HAP-1 (cell line): ENCODE measurements around the gene PPP6R2.
"Not testable (repeated sequence)": the region's sequence is repeated elsewhere in the genome, so short reads cannot be mapped to it uniquely, and the experiment has no call there.

Experiments
- DNase-seq, 2 experiments: peaks; one replicate each; pipeline ENCODE4 v3.0.0-alpha.2; 2016 to 2020; ENCODE audit warnings: low spot score in 2 of 2
- H3K27me3 ChIP-seq: fragments of 250-450 bp; sonication (Bioruptor Pico); 2 replicates; pipeline ENCODE4 v1.5.1; 2020; ENCODE audit warnings: low read depth, mild to moderate bottlenecking, moderate library complexity
- H3K36me3 ChIP-seq: fragments of 250-450 bp; sonication (Bioruptor Pico); replicated peaks from 2 replicates; pipeline ENCODE4 v1.5.1; 2020; ENCODE audit warnings: mild to moderate bottlenecking
- H3K4me1 ChIP-seq: fragments of 250-450 bp; sonication (Bioruptor Pico); 2 replicates; pipeline ENCODE4 v1.5.1; 2020; ENCODE audit warnings: mild to moderate bottlenecking
- H3K4me3 ChIP-seq: fragments of 250-450 bp; sonication (Bioruptor Pico); 2 replicates; pipeline ENCODE4 v1.5.1; 2020; ENCODE audit warnings: mild to moderate bottlenecking, moderate library complexity
- H3K9me3 ChIP-seq: fragments of 250-450 bp; sonication (Bioruptor Pico); 2 replicates; pipeline ENCODE4 v1.5.1; 2020; ENCODE audit warnings: mild to moderate bottlenecking, moderate library complexity
- in situ Hi-C: fragments of 300-500 bp; cut with MboI; formaldehyde crosslinking; loops from 3 replicates; pipeline ENCODE4 v1.14.3; 2020; ENCODE audit warnings: low sequenced_read_pairs, inconsistent platforms, mixed read lengths

Gene PPP6R2

DNA sequence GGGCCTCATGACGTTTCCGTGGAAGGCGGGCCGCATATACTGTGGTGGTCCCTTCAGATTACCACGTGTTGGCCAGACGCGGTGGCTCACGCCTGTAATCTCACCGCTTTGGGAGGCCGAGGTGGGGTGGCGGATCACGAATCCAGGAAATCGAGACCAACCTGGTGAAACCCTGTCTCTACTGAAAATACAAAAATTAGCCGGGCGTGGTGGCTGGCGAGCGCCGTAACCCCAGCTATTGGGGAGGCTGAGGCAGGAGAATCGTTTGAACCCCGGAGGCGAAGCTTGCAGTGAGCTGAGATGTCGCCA, 15.5 kb upstream of the PPP6R2 start:
- Histone ChIP-seq H3K4me3 (peak overlapping the region; percentile 59), H3K27me3 (no peaks in the 10 kb centered on the region), H3K36me3 (no peaks in the 10 kb centered on the region), H3K9me3 (no peaks in the 10 kb centered on the region), H3K4me1 (peaks cover 10% of the 10 kb centered on the region)
- in situ Hi-C loops, result loop anchor here (5.0 to 10.0 kb wide), 2 partner anchors 53 to 75 kb away; partner anchors contain the start of genes HDAC10 and MAPK11
- no peak for DNase-seq

GRCh38 chr22:50329236-50329635, 13.9 kb upstream of the PPP6R2 start:
- no peaks in the 10 kb centered on the region for H3K9me3 ChIP-seq
- peaks cover 10% of the 10 kb centered on the region for H3K4me1 ChIP-seq
- in situ Hi-C loops, result loop anchor here (5.0 to 10.0 kb wide), 2 partner anchors 54 to 77 kb away; partner anchors contain the start of genes HDAC10 and MAPK11
- H3K27me3 ChIP-seq, result no peaks in the 10 kb centered on the region
- no peak overlapping the region for H3K4me3 ChIP-seq
- DNase-seq, result no peak
- no peaks in the 10 kb centered on the region for H3K36me3 ChIP-seq

- H3K9me3 ChIP-seq, in situ Hi-C loops, H3K27me3 ChIP-seq, DNase-seq, H3K36me3 ChIP-seq, H3K4me1 ChIP-seq, H3K4me3 ChIP-seq: not testable (repeated sequence)
These were observed 8.7 kb upstream of the PPP6R2 start for GRCh38 chr22:50334433-50334832.

- in situ Hi-C loops, result no loop called here
- no peaks in the 10 kb centered on the region; the same call in 1 of the 2 replicates for H3K9me3 ChIP-seq
- no peaks in the 10 kb centered on the region for H3K27me3 ChIP-seq
- no peak for DNase-seq
- H3K4me3 ChIP-seq, result no peak overlapping the region
- no peaks in the 10 kb centered on the region for H3K36me3 ChIP-seq
- H3K4me1 ChIP-seq, result peaks cover 2% of the 10 kb centered on the region; the same call in 1 of the 2 replicates
These were observed 5.7 kb upstream of the PPP6R2 start for GRCh38 chr22:50337262-50338041.

- H3K9me3 ChIP-seq, result no peaks in the 10 kb centered on the region; the same call in 1 of the 2 replicates
- no peaks in the 10 kb centered on the region for H3K36me3 ChIP-seq
- peaks cover 2% of the 10 kb centered on the region; the same call in 1 of the 2 replicates for H3K4me1 ChIP-seq
- no peak for DNase-seq
- H3K4me3 ChIP-seq, result no peak overlapping the region
- in situ Hi-C loops, result no loop called here
- no peaks in the 10 kb centered on the region for H3K27me3 ChIP-seq
These were observed 5.0 kb upstream of the PPP6R2 start for GRCh38 chr22:50338042-50338573.

GRCh38 chr22:50338860-50339462, 4.2 kb upstream of the PPP6R2 start:
- no peak for DNase-seq
- Histone ChIP-seq H3K4me3 (no peak overlapping the region), H3K36me3 (no peaks in the 10 kb centered on the region), H3K9me3 (no peaks in the 10 kb centered on the region; the same call in 1 of the 2 replicates), H3K27me3 (no peaks in the 10 kb centered on the region), H3K4me1 (peaks cover 2% of the 10 kb centered on the region; the same call in 1 of the 2 replicates)
- in situ Hi-C loops, result no loop called here

DNA sequence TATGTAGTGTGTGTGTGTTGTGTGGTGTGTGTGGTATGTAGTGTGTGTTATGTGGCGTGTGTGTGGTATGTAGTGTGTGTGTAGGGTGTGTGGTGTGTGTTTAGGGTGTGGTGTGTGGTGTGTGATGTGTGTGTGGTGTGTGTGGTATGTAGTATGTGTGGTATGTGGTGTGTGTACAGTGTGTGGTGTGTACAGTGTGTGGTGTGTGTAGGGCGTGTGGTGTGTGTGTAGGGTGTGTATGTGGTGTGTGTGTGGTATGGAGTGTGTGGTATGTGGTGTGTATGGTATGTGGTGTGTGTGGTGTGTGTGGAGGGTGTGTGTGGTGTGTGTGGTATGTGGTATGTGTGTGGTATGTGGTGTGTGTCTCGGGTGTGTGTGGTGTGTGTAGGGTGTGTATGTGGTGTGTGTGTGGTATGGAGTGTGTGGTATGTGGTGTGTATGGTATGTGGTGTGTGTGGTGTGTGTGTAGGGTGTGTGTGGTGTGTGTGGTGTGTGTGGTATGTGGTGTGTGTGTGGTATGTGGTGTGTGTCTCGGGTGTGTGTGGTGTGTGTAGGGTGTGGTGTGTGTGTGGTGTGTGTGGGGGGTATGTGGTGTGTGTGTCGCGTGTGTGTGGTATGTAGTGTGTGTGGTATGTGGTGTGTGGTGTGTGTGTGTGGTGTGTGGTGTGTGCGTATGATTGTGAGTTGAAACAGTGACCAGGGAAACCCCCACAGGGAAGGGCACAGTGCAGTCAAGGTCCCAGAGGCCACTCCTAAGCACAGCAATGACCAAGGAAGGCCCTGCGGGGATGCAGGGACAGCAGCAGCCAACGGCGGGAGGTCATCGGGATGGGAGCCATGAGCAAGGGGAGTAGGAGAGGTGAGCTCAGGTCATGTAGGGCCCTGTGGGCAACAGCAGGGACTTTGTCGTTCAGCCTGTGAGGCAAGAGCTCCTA, 2.9 kb upstream of the PPP6R2 start:
- Histone ChIP-seq H3K36me3 (no peaks in the 10 kb centered on the region), H3K9me3 (no peaks in the 10 kb centered on the region; the same call in 1 of the 2 replicates), H3K27me3 (no peaks in the 10 kb centered on the region), H3K4me1 (peaks cover 2% of the 10 kb centered on the region; the same call in 1 of the 2 replicates), H3K4me3 (no peak overlapping the region)
- in situ Hi-C loops, result no loop called here
- peak; percentile 26 to 52 for DNase-seq

GRCh38 chr22:50341977-50342650, 1.0 kb upstream of the PPP6R2 start:
- Histone ChIP-seq H3K4me1 (peaks cover 2% of the 10 kb centered on the region; the same call in 1 of the 2 replicates), H3K9me3 (no peaks in the 10 kb centered on the region; the same call in 1 of the 2 replicates), H3K36me3 (0 out of 2 replicates have a peak, but pooled peaks cover 1% of the 10 kb centered on the region), H3K4me3 (peak overlapping the region; percentile 47), H3K27me3 (no peaks in the 10 kb centered on the region)
- in situ Hi-C loops, result no loop called here
- DNase-seq, result peak; percentile 79 to 96

GRCh38 chr22:50343541-50343935, 411 bp downstream of the PPP6R2 start:
- in situ Hi-C loops, result no loop called here

DNA sequence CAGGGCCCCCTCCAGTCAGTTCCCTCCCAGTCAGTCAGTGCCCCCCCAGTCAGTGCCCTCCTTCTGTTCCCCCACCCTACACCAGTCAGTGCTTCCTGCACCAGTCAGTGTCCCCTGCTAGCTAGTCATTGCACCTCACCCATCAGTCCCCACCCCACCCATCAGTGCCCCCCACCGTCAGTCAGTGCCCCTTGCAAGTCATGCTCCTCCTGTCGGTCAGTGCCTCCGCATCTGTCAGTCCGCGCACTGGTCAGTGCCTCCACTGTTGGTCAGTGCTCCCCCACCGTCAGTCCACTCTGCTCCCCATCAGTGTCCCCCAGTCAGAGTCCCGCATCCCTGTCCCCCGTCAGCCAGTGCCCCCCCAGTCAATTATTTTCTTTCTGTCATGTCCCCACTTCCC, 3.3 kb downstream of the PPP6R2 start:
- in situ Hi-C loops, result no loop called here
- H3K27me3 ChIP-seq, result no peaks in the 10 kb centered on the region
- H3K4me3 ChIP-seq, result no peak overlapping the region
- H3K4me1 ChIP-seq, result peaks cover 2% of the 10 kb centered on the region; the same call in 1 of the 2 replicates
- no peaks in the 10 kb centered on the region for H3K9me3 ChIP-seq
- DNase-seq, result no peak
- peaks cover 16% of the 10 kb centered on the region; the same call in 1 of the 2 replicates for H3K36me3 ChIP-seq

More at GRCh38 chr22:50343541-50343935, 411 bp downstream of the PPP6R2 start:
- H3K4me1 ChIP-seq, result peaks cover 2% of the 10 kb centered on the region; the same call in 1 of the 2 replicates
- peaks cover 13% of the 10 kb centered on the region; the same call in 1 of the 2 replicates for H3K36me3 ChIP-seq
- H3K27me3 ChIP-seq, result no peaks in the 10 kb centered on the region
- DNase-seq, result no peak
- no peaks in the 10 kb centered on the region; the same call in 1 of the 2 replicates for H3K9me3 ChIP-seq
- H3K4me3 ChIP-seq, result peak overlapping the region; percentile 47

GRCh38 chr22:50347157-50347556, 4.0 kb downstream of the PPP6R2 start:
- peaks cover under 1% of the 10 kb centered on the region; the same call in 1 of the 2 replicates for H3K4me1 ChIP-seq
- in situ Hi-C loops, result no loop called here
- no peaks in the 10 kb centered on the region for H3K9me3 ChIP-seq
- no peaks in the 10 kb centered on the region for H3K27me3 ChIP-seq
- H3K36me3 ChIP-seq, result peaks cover 16% of the 10 kb centered on the region; the same call in 1 of the 2 replicates
- DNase-seq, result no peak
- no peak overlapping the region for H3K4me3 ChIP-seq

- H3K4me3 ChIP-seq, result no peak overlapping the region
- no peak for DNase-seq
- peaks cover 16% of the 10 kb centered on the region; the same call in 1 of the 2 replicates for H3K36me3 ChIP-seq
- H3K9me3 ChIP-seq, result no peaks in the 10 kb centered on the region
- H3K4me1 ChIP-seq, result no peaks in the 10 kb centered on the region; the same call in 1 of the 2 replicates
- H3K27me3 ChIP-seq, result no peaks in the 10 kb centered on the region
- in situ Hi-C loops, result no loop called here
These were observed 4.9 kb downstream of the PPP6R2 start for GRCh38 chr22:50348058-50348457.
